Activated naive CD4-positive, alpha-beta T cell treated with anti-CD3 and anti-CD28 coated beads, Interleukin-2, amount 50 U/mL, for 16 hours (primary cell): ENCODE results near the gene SH2D3C.

Source experiments
- DNase-seq: peaks from one replicate; pipeline ENCODE4 v3.0.0-alpha.2; 2020

The SH2D3C gene

DNA sequence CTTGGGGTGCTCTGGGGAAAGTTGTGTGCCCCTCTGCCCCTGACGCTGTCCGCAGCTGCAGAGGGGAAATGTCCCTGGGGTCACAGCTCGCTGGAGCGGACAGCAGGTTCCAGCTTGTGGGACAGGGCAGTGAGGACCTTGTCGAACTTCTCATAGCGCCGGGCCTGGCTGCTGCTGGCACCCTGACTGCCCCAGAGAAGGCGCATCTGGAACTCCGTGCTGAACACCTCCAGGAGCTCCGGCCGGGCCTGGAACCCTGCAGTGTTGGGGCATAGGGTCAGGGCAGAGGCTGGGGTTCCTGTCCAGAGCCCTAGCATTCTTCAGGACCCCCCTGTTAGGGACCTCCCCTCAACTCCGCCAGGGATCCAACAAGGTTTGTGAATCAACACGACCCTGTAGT, 39.8 kb downstream of the SH2D3C start:
- DNase-seq: no peak

DNA sequence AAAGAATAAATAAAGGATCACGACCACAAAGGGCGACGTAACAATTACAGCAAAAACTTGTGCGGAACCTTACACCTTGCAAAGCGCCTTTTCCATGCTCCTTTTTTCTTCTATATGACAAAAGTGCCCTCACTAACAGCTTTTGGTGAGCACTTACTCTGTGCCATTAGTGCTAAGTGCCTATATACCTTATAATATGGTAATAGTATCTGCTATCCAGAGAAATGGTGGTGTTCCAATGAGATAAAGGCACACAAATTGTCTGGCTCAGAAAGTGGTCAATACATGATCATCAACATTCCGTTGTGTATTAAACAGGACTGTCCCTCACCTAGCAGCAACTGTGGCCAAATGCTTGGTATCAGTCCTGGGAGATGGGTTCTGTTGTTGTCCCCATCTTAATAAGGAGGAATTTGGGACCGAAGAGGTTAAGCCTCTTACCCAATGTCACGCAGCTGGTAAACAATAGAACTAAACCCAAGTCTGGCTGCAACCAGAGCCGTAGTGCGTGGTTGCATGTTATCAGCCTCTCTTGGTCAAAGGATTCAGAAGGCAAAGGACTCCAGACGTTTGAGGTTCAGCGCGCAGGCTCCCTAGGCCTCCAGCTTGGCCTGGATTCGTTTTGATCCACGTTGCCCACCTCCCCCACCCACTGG, 42.8 kb downstream of the SH2D3C start:
- no peak for DNase-seq

DNA sequence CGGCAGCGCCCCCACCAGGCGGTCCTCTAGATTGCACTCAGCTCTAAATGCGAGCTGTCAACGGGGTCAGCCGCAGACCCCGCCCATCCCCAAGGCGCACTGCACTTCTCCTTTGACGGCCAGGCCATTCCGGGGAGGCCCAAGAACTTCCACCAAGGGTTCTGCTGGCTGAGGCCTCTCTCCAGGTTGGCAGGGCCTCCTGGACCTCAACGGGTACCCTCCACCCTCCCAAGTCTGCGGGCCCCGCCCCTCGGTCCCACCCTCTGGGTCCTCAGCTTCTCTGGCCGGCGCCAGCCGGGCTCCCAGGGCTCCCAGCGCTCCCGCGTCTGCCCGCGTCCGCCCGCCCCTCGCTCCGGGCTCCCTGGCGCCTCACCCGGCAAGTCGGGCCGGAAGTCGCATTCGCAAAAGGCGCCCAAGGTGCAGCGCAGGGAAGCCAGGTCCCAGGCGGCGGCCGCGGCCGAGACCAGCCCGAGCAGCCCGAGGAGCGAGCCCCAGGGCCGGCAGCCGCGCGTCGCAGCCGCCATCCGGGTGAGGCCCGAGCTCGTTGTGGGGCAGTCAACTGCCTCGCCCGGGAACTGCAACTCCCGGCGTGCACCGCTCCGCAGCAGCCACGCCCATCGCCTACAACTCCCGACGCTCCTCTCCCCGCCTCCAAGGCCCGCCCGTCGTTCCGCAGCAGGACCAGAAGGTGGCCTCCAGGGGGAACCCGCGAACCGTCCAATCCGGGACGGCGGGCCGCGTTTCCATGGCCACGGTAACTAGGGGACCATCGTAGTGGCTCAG, 43.5 kb downstream of the SH2D3C start, which contains the start of gene TOR2A:
Gene TOR2A, minus strand, starts transcription at position 548 of the 783 bp plus-strand sequence. Its CDS starts 24 bp downstream, at position 524.
- peak; percentile 98 for DNase-seq

DNA sequence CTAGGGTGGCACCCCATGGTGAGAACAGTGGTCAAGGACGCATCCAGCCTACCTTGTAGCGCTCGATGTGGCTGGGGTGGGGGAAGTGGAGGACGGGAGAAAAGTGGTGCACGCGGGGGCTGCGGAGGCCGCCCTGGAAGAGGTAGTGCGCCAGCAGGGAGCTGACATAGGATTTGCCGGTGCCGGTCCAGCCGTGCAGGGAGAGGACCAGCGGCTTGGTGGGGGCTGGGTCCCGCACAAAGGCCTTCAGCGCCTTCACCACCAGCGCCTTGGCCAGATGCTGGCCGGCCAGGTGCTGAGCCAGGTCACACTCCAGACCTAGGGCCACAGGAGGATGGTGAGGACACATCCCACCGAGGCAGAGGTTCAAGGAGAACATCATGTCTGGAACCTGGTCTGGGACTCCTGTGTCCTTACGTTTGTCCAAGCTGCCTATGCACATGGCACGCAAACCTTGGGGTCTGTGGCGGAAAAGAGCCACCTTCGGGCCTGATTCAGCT, 44.2 kb downstream of the SH2D3C start:
- DNase-seq: no peak

DNA sequence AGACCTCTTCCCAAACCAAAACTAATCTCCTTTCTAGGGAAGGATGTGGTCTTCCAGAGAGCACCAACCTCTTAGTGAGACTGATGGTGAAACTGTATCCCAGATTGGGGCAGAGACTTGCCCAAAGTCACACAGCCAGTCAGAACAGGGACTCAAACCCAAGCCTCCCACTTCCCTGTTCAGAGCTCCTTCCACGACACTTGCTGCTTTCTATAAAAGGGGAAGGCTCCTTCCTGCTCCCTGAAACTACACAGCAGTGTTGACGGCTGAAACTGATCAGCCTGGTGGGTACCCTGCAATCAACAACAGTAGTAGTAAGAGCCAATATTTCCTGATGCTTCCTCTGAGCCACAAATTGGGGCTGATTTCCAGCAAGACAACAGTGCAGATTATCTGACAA, 44.9 kb downstream of the SH2D3C start:
- no peak for DNase-seq

DNA sequence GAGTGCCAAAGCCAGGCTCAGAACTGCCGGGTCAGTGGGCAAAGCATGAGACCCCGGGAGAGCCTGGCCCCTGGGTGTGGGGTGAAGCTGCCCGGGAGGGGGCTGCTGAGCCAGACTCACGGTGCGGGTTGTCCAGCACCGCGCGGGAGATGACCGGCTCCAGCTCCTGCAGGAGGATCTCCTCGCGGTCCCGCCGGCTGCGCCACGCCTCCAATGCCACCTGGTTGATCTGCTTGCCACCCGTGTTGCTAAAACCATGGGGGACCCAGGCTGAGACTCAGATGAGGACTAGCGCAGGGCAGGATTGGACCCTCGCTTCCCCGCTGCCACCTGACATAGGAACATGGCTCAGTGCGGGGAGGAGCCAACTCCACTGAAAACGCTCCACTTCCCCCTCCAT, 46.0 kb downstream of the SH2D3C start:
- DNase-seq: no peak

DNA sequence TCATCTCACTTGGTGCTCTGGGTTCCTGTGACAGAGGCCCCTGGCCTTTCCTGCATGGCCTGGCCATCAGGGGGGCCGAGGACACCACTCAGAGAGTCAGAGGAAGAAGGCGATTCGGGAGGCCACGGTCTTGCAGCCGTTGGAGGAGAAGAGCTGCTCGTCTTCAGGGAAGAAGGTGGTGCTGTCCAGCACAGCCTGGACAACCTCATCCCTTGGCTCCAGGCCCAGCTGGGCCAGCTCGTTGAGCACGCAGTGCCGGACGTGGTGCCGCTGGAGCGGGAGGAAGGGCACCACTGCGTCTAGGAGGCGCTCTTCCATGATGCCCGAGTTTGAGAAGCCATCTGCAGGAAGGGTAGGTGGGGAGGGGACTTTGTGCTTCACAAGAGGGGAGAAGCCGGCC, 46.5 kb downstream of the SH2D3C start:
- no peak for DNase-seq

DNA sequence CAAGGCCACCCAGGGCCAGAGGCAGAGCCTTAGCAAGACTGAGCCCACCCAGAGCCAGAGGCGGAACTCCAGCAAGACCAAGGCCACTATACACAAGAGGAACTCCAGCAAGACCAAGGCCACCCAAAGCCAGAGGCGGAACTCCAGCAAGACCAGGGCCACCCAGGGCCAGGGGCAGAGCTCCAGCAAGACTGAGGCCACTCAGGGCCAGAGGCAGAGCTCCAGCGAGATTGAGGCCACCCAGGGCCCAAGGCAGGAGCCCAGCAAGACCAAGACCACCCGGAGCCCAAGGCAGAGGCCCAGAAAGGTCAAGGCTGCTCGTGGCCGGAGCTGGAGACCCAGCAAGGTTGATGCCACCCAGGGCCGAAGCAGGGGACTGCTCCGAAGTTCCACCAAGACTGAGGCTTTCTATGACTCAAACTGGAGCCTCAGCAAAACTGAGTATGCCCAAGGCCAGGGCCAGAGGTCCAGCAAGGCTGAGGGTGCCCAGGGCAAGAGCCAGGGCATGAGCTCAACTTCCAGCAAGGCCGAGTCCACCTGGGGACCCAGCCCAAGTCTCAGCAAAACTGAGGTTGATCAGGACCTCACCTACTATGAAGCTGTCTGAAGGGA, 47.6 kb downstream of the SH2D3C start:
- DNase-seq: no peak

DNA sequence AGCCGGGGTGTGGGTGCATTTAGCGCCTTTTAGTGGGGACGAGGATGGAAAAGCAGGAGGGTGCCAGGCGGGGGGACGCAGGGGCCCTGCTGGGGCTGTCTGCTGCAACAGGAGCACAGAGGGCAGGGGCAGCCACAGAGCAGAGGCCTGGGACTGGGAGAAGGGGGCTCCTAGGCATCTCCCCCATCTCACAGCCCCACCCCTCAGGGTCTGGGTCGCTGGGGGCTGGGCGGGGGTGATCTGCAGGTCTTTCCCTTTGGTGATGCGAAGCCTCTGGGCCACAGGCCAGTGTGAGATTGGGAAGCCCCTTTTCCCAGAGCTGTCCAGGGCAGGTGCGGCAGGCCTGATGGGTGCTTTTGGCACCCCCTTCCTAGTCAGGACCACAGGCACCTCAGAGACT, 48.2 kb downstream of the SH2D3C start:
- no peak for DNase-seq

DNA sequence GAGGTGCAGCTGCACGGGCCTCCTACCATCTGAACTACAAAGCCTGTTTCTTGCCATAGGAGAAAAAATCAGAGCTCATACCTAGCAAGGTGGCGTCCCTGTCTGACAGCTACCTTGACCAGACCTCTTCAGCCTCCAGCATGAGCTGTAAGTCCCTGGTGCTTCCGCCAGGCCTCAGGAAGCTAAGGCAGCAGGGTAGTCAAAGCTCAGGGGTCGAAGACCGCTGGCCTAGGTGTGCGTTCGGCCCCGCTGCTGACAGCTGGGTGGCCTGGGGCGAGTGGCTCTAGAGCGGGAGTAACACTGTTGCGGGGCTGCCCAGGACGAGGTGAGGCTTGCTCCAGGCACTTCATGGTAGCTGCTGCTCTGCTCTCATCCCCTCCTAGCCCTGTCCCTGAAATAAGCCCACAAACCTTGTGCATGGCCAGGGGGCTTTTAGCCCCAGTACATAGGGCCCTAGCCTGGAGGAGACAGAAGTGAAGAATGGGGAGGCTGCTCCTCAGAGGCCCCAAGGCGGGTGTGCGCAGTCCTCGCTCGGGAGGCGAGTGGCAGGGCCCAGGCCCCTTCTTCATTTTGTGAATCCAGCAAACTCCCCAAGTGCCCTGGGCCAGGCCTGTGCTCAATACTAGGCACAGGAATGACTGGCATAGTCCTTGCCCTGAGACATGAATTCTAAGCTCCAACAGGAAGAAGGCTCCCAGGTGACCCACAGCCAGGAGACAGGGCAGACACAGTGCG, 48.8 kb downstream of the SH2D3C start:
- DNase-seq: no peak

DNA sequence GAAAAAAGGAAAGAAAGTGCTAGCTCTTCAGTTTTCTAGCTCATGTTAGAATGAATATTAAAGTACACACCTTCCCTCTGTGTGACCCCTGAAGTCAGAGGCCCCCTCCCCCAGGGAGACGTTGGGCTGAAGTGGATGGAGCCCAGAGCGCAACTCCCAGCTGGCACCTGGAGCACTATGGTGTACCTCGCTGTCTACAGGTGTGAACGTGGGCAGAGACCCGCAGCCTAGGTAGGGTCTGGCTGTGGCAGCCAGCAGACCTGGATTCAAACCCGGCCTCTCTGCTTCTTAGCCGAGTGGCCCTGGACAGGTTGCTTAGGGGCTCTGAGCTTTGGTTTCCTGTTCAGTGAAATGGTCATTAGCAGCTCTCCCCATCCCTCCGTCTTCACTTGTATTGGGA, 49.7 kb downstream of the SH2D3C start:
- no peak for DNase-seq

DNA sequence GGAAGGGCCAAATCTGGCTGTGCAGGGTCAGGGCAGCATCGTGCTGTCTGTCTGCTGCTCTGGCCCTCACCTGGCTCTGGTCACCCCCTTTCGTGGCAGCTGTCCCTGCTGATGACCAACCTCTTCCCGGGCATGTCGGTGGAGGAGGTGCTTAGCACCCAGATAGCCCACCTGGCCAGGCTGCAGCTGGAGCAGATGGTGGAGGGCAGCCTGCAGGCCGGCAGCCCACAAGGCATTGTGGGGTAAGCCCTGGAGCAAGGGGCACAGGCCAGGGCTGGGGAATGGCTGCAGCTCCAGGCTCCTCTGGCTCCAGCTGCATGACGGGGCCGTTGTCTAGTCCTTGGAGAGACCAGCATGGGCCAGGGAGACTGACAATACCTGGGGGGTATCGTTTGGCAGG, 51.6 kb downstream of the SH2D3C start:
- DNase-seq: no peak

DNA sequence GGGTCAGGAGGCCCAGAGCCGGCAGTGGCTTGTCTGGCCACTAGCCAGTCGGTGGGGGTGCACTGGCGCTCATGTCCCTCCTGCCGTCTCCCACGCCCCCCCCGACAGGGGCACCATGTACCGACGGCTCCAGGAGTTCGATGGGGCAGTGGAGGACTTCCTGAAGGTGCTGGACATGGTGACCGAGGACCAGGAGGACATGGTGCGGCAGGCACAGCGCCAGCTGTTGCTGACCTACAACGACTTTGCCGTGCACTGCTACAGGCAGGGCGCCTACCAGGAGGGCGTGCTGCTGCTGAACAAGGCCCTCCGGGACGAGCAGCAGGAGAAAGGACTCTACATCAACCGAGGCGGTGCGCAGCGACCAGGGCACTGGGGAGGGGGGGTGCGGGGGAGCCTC, 54.5 kb downstream of the SH2D3C start:
- DNase-seq: no peak

DNA sequence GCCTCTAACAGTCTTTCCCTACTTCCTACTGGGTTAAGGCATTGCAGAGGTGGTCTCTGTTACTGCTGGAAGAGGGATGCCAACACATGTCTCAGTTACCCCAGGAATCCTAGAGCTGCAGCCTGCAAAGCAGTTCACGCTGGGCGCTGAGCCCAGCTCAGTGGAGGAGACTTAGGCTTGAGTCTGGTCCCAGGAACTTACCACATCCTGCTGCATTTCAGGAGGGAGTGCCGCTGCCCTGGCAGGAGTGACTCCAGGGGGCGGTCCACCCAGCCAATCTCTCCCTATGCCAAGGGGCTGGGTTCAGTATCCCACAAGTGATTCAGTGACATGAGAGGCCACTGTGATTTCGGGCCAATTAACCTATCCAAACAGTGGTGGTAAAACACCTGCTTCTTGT, 55.0 kb downstream of the SH2D3C start:
- DNase-seq: no peak

DNA sequence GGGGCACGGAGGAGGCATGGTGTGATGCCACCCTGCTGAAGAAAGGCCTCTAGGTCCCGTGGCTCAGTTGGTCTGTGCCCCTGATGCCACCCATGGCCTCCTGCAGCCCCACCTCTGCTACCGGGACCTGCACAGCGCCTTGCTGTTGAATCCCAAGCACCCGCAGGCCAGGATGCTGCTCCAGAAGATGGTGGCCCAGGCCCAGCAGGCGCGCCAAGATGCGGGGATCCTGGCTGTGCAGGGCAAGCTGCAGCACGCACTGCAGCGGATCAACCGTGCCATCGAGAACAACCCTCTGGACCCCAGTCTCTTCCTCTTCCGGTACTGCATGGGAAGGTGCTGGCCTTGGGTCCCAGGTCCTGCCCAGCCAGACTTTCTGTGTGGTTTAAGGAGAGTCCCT, 55.5 kb downstream of the SH2D3C start:
- DNase-seq: no peak

DNA sequence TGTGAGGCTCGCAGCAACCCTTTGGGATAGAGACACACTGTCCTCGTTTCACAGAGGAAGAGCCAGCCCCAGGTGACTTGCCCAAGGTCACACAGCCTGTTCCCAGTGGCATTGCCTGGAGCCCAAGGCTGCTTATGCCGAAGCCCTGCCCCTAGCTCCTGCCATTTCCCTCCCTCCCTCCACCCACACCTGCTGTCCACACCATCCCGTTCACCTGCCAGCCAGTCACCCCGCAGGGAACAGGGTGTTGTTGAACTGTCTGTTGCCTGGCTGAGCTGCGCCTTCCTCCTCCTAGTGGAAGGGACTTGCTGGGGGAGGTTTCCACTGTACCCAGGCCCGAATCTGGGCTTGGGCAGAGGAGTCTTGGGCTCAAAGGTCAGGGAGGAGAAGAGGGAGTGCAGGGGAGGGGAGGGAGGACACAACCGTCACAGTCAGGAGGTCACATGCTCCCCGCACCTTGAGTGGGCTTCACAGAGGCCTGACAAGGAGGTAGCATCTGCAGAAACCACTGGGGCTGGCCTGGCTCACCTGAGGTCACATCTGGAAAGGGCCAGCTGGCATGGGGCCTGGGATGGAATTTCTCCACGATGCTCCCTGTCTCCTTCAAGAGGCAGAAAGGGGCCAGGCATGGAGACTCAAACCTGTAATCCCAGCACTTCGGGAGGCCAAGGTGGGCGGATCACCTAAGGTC, 56.3 kb downstream of the SH2D3C start:
- DNase-seq: no peak

DNA sequence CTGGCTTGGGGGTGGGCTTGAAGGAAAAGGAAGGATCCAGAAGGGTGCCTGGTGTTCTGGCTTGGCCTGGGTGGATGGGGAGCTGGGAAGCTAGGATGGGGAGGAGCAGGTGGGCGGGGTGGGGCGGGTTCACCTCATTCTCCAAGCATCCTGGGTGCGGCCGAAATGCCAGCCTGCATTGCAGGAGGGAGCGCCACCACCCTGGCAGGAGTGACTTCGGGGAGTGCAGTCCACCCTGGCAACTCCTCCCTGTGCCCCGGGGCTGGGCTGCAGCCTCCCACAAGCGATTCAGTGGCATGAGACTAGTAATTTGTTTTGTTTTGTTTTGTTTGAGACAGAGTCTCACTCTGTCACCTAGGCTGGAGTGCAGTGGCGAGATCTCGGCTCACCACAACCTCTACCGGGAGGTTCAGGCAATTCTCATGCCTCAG, 57.1 kb downstream of the SH2D3C start:
- no peak for DNase-seq

DNA sequence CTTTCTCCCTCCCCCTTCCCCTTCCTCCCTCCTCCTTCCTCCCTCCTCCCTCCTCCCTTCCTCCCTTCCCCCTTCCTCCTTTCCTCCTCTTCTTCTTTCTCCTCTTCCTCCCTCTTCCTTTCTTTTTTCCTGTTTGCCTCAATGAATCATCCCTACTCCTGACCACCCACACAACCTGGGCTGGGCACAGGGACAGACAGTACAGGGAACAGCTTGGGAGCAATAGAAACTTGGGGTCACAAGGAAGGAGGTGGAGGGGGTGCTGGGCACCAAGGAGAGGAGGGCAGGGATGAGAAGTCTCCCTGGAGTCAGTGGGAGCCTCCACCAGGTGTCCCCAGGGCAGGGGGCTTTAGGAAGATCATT, 57.6 kb downstream of the SH2D3C start:
- DNase-seq: no peak

DNA sequence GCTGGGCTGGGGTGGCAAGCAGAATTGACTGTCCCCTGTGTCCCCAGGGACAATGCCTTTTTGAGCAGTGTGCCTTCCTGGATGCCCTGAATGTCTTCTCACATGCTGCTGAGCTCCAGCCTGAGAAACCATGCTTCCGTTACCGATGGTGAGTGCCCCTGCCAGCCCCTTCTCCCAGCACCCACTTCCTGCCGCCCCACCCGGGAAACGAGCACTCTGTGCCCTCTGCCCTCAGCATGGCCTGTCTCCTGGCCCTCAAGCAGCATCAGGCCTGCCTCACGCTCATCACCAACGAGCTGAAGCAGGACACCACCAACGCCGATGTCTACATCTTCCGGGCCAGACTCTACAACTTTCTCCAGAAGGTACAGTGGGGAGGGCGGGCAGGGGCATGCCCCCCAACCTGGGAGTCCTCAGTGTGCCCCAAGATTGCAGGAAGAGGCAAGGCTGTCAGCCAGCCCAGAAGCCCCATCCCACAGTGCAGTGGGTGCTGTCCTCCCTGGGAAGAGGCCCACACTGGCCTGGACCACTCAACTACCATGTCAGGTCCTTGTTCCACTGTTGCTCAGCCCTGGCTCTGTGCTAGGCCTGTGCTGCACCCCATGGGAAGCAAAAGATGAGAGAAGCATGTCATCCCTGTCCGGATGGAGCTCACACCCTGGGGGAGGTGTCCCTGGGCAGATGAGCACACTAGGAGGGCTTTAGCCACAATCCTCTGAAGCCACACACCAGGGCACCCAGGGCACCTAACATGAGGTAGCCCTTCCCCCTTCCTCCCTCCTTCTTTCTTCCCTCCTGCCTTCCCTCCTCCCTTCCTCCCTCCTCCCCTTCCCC, 58.2 kb downstream of the SH2D3C start:
- peak; percentile 22 for DNase-seq

DNA sequence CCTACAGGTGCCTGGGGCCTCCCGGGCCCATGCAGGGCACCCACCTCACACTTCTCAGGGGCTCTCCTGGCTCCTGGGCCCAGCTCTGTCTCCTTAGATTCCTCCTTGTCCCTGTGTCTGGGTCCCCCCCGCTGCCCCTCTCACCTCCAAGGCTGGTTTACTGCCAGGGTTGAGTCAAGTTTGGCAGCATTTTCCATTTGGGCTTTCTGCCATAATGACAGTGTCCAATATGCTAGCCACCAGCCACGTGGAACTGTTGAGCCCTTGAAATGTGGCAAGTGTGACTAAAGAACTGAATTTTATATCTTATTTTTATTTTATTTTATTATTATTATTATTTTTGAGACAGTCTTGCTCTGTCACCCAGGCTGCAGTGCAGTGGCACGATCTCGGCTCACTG, 60.7 kb downstream of the SH2D3C start:
- no peak for DNase-seq

DNA sequence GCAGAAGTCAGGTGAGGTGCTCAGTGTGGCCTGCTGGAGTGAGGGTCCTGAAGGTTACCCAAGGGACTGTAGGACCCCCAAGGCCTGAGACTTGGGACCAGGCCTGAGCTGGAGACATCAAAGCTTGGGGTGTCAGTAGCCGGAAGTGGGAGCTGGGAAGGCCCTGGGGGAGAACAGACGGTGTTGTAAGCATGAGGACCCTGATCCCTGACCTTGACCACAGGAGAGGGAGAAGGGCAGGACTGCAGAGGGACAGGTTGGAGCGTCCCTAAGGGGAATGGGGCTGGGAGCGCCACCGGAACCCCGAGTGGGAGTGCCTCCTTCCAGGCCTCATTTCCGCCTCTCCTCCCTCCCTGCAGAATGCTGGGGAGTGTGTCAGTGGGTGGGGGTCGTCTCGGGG, 62.1 kb downstream of the SH2D3C start:
- DNase-seq: no peak
